ENCODE results near the gene PLPP7.

- TF ChIP-seq CTCF (IDR thresholded peaks at IDR 0.05) (no peak), POLR2A (IDR thresholded peaks at IDR 0.05) (no peak)
Measured at GRCh38 chr9:131329241-131329641, 39.7 kb downstream of the PLPP7 start.
